H9 (cell line): Measurements from ENCODE around the gene ALDH5A1. TPM values are rescaled to one million over a fixed set of nuclear protein-coding genes. Genes with fewer than 3 reads are reported as not detected.

Experiments
- DNase-seq: peaks from one replicate; pipeline ENCODE4 v3.0.0-alpha.2; 2017
- H2AFZ ChIP-seq: one replicate; pipeline ENCODE4 v1.6.1; 2013; ENCODE audit warnings: mild to moderate bottlenecking, low read length, control low read depth, moderate library complexity
- H2AK5ac ChIP-seq: 2 replicates; pipeline ENCODE4 v1.6.1; 2013; ENCODE audit warnings: low read length, control low read depth, mixed read lengths; ENCODE audit not compliant: insufficient read length
- H2BK120ac ChIP-seq: one replicate; pipeline ENCODE4 v1.6.1; 2013; ENCODE audit warnings: low read depth, mild to moderate bottlenecking, low read length, control low read depth, inconsistent platforms; ENCODE audit not compliant: poor library complexity, severe bottlenecking
- H2BK12ac ChIP-seq: 2 replicates; pipeline ENCODE4 v1.6.1; 2013; ENCODE audit warnings: low read length, control low read depth, mixed read lengths, low read depth; ENCODE audit not compliant: insufficient read length
- H2BK15ac ChIP-seq: 2 replicates; pipeline ENCODE4 v1.6.1; 2013; ENCODE audit warnings: low read depth, low read length, control low read depth
- H2BK20ac ChIP-seq: one replicate; pipeline ENCODE4 v1.6.1; 2013; ENCODE audit warnings: low read depth, mild to moderate bottlenecking, low read length, control low read depth, inconsistent platforms; ENCODE audit not compliant: poor library complexity, severe bottlenecking
- H2BK5ac ChIP-seq: 2 replicates; pipeline ENCODE4 v1.6.1; 2013; ENCODE audit warnings: low read length, control low read depth, mixed read lengths; ENCODE audit not compliant: insufficient read length
- H3K14ac ChIP-seq: 2 replicates; pipeline ENCODE4 v1.6.1; 2013; ENCODE audit warnings: low read length, control low read depth; ENCODE audit not compliant: insufficient read depth
- H3K18ac ChIP-seq: 2 replicates; pipeline ENCODE4 v1.6.1; 2013; ENCODE audit warnings: low read depth, mild to moderate bottlenecking, mixed read lengths, low read length, control low read depth; ENCODE audit not compliant: insufficient read length
- H3K23ac ChIP-seq: 2 replicates; pipeline ENCODE4 v1.6.1; 2013; ENCODE audit warnings: low read length, control low read depth, mixed read lengths, low read depth; ENCODE audit not compliant: insufficient read length
- H3K23me2 ChIP-seq: 2 replicates; pipeline ENCODE4 v1.6.1; 2013; ENCODE audit warnings: low read depth, mild to moderate bottlenecking, mixed read lengths, low read length, control low read depth; ENCODE audit not compliant: insufficient read length, poor library complexity, severe bottlenecking
- H3K27ac ChIP-seq: 2 replicates; pipeline ENCODE4 v1.5.1; 2013; ENCODE audit warnings: low read length, control low read depth, mixed read lengths, low read depth; ENCODE audit not compliant: insufficient read length
- H3K27me3 ChIP-seq: 2 replicates; pipeline ENCODE4 v1.6.1; 2013; ENCODE audit warnings: low read length, control low read depth, inconsistent platforms; ENCODE audit not compliant: insufficient read depth
- H3K4ac ChIP-seq: 2 replicates; pipeline ENCODE4 v1.6.1; 2013; ENCODE audit warnings: low read depth, mild to moderate bottlenecking, control low read depth, inconsistent platforms, low read length, moderate library complexity
- H3K4me1 ChIP-seq: 2 replicates; pipeline ENCODE4 v1.6.1; 2013; ENCODE audit warnings: low read length, control low read depth, inconsistent platforms; ENCODE audit not compliant: insufficient read depth
- H3K4me2 ChIP-seq: 2 replicates; pipeline ENCODE4 v1.6.1; 2013; ENCODE audit warnings: low read length, control low read depth, mixed read lengths; ENCODE audit not compliant: insufficient read length, insufficient read depth
- H3K56ac ChIP-seq: 2 replicates; pipeline ENCODE4 v1.6.1; 2013; ENCODE audit warnings: low read depth, mild to moderate bottlenecking, mixed read lengths, low read length, control low read depth; ENCODE audit not compliant: insufficient read length
- H3K79me1 ChIP-seq: 2 replicates; pipeline ENCODE4 v1.6.1; 2013; ENCODE audit warnings: low read depth, mild to moderate bottlenecking, moderate library complexity, low read length, control low read depth, inconsistent platforms; ENCODE audit not compliant: insufficient read depth, poor library complexity, severe bottlenecking
- H3K79me2 ChIP-seq: 2 replicates; pipeline ENCODE4 v1.6.1; 2013; ENCODE audit warnings: low read length, control low read depth, inconsistent platforms; ENCODE audit not compliant: insufficient read depth
- H3K9ac ChIP-seq: 2 replicates; pipeline ENCODE4 v1.6.1; 2013; ENCODE audit warnings: low read length, control low read depth, mixed read lengths; ENCODE audit not compliant: insufficient read length; ENCODE audit errors: extremely low read depth
- H3K9me3 ChIP-seq: one replicate; pipeline ENCODE4 v1.6.1; 2013; ENCODE audit warnings: low read depth, low read length, inconsistent platforms; ENCODE audit not compliant: control insufficient read depth
- H3T11ph ChIP-seq: one replicate; pipeline ENCODE4 v1.6.1; 2013; ENCODE audit warnings: mild to moderate bottlenecking, low read length, control low read depth, inconsistent platforms
- H4K20me1 ChIP-seq: one replicate; pipeline ENCODE4 v1.6.1; 2013; ENCODE audit not compliant: control insufficient read depth, insufficient read length, insufficient read depth
- H4K5ac ChIP-seq: 2 replicates; pipeline ENCODE4 v1.6.1; 2013; ENCODE audit warnings: low read depth, mild to moderate bottlenecking, mixed read lengths, low read length, control low read depth; ENCODE audit not compliant: insufficient read length
- H4K8ac ChIP-seq: replicated peaks from 2 replicates; pipeline ENCODE4 v1.6.1; 2013; ENCODE audit warnings: low read length, control low read depth, mixed read lengths, low read depth; ENCODE audit not compliant: insufficient read length
- H4K91ac ChIP-seq: 2 replicates; pipeline ENCODE4 v1.6.1; 2013; ENCODE audit warnings: low read depth, mild to moderate bottlenecking, moderate library complexity, mixed read lengths, low read length, control low read depth; ENCODE audit not compliant: insufficient read length
- H3K27ac Mint-ChIP-seq, 3 experiments: 2 replicates in 2 of 3; 3 replicates in 1 of 3; pipeline ENCODE4 v1.8.0; 2020 to 2021; ENCODE audit warnings: mixed read lengths in 3 of 3, mild to moderate bottlenecking in 1 of 3, moderate library complexity in 1 of 3
- H3K27me3 Mint-ChIP-seq: 2 replicates; pipeline ENCODE4 v1.8.0; 2021; ENCODE audit warnings: low read depth, mild to moderate bottlenecking, moderate library complexity, mixed read lengths
- H3K36me3 Mint-ChIP-seq, 3 experiments: 2 replicates in 2 of 3; 3 replicates in 1 of 3; pipeline ENCODE4 v1.8.0; 2020 to 2021; ENCODE audit warnings: low read depth in 3 of 3, mixed read lengths in 3 of 3; ENCODE audit not compliant: insufficient read depth in 1 of 3
- H3K4me1 Mint-ChIP-seq, 2 experiments: 2 replicates each; pipeline ENCODE4 v1.8.0; 2020; ENCODE audit warnings: mixed read lengths in 2 of 2
- H3K4me3 Mint-ChIP-seq, 2 experiments: 2 replicates in 1 of 2; 3 replicates in 1 of 2; pipeline ENCODE4 v1.8.0; 2020 to 2021; ENCODE audit warnings: mild to moderate bottlenecking in 2 of 2, mixed read lengths in 2 of 2, moderate library complexity in 1 of 2
- H3K9me3 Mint-ChIP-seq, 2 experiments: 2 replicates in 1 of 2; 3 replicates in 1 of 2; pipeline ENCODE4 v1.8.0; 2020; ENCODE audit warnings: mild to moderate bottlenecking in 2 of 2, mixed read lengths in 2 of 2, moderate library complexity in 1 of 2
- WGBS: extraction: QIAGEN DNeasy Blood & Tissue Kit; methylation state at CpG from one replicate; pipeline ENCODE4 v1.1.7; 2013; ENCODE audit warnings: missing lambda C conversion rate, low lambda C conversion rate, mixed read lengths; ENCODE audit not compliant: insufficient read length; ENCODE audit errors: extremely low coverage; 5-methylcytosine and 5-hydroxymethylcytosine counted together
- long read RNA-seq: library from polyadenylated mRNA; unstranded; transcript quantifications from one replicate; pipeline ENCODE4 v2.0.0, GENCODE V29; 2020
- total RNA-seq: library from RNA; stranded (reverse); gene quantifications from 2 replicates; pipeline ENCODE4 v1.2.1, GENCODE V29; 2021
- TF ChIP-seq, protein P1 (sequence below): fragments of 200-600 bp; sonication (generic); conservative IDR thresholded peaks from 3 replicates; pipeline ENCODE4 v1.8.0; 2021; ENCODE audit warnings: antibody characterized with exemption, mild to moderate bottlenecking

ALDH5A1 gene
- 5.2 and 5.4 TPM in 2 replicates for total RNA-seq
- long read RNA-seq, full-length matches to known transcripts: 11 of 15 reads
- long read RNA-seq, partial matches to known transcripts: 3 of 15 reads
- long read RNA-seq, other reads (novel, unspliced or antisense): 1 of 15 reads

DNA sequence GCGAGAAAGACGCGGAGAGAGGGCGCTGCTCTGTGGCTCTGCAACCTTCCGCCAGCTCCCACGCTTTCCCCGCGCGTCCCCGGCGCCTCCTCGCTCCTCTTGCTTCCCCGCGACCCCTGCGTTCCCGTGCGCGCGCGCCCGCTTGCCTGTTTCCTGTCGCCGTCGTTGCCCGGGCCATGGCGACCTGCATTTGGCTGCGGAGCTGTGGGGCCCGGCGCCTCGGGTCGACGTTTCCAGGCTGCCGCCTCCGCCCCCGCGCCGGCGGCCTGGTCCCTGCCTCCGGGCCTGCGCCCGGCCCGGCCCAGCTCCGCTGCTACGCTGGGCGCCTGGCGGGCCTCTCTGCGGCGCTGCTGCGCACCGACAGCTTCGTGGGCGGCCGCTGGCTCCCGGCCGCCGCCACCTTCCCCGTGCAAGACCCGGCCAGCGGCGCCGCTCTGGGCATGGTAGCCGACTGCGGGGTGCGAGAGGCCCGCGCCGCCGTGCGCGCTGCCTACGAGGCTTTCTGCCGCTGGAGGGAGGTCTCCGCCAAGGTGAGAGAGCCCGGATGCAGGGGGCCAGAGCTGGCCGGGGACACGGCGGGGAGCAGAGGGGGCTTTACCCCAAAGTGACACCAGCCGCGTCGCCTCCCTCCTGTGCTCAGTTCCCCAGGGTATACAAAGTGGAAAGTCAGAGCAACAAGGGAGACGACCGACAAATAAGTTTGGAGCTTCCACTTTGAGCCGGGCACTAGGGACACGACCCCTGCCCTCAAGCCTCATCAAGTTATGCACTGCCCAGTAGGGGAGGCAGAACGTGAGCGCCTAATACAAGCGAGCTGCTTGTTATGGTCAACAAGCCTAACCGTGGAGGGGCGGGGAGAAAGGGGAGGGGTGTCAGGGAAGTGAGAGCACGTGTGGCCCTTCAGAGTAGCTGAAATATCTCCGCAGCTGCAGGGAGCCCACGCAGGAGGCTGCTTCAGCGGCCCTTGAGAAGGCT, at the start of gene ALDH5A1:
TSS of gene ALDH5A1 (plus strand) at position 149 of the 975 bp plus-strand sequence. CDS start at position 177, 28 bp downstream.
- Histone ChIP-seq H3T11ph (no peak within 1 kb of the TSS), H3K4me1 (no peaks in the 10 kb centered on the region), H3K14ac (peak within 1 kb of the TSS; percentile 76; the same call in 1 of the 2 replicates), H2BK20ac (no peak within 1 kb of the TSS), H3K79me1 (no peaks in the 10 kb centered on the region), H3K56ac (no peak within 1 kb of the TSS), H3K23ac (no peak within 1 kb of the TSS), H2BK120ac (no peak within 1 kb of the TSS), H4K5ac (no peak within 1 kb of the TSS), H4K91ac (no peak within 1 kb of the TSS), H3K23me2 (peaks cover 11% of the 10 kb centered on the region), H3K4me2 (peak within 1 kb of the TSS; percentile 93), H4K20me1 (no peaks in the 10 kb centered on the region), H4K8ac (no peak within 1 kb of the TSS), H3K9me3 (no peaks in the 10 kb centered on the region), H3K4ac (no peak within 1 kb of the TSS), H3K18ac (peak within 1 kb of the TSS; percentile 77), H3K79me2 (no peaks in the 10 kb centered on the region), H2AK5ac (no peak within 1 kb of the TSS), H3K27ac (no peak within 1 kb of the TSS), H2BK5ac (no peak within 1 kb of the TSS), H3K9ac (no peak within 1 kb of the TSS), H2AFZ (no peak within 1 kb of the TSS), H2BK12ac (no peak within 1 kb of the TSS), H3K27me3 (peaks cover 4% of the 10 kb centered on the region; the same call in 1 of the 2 replicates), H2BK15ac (no peak within 1 kb of the TSS)
- H3K27ac Mint-ChIP-seq: peak within 1 kb of the TSS in 2 of 3 experiments; percentile 23 to 52; a peak in 2 of 7 replicates
- no CpG with 5 or more reads among the region's 93 CpGs for WGBS
- peak; percentile 75 for DNase-seq
- peaks cover 0 to 9% of the 10 kb centered on the region in 2 experiments; a peak in 3 of 5 replicates for H3K9me3 Mint-ChIP-seq
- H3K27me3 Mint-ChIP-seq: peaks cover 34% of the 10 kb centered on the region
- peaks cover 3 to 15% (median 14%) of the 10 kb centered on the region in 3 experiments; a peak in 6 of 7 replicates for H3K36me3 Mint-ChIP-seq
- H3K4me1 Mint-ChIP-seq: peaks cover 23 to 26% of the 10 kb centered on the region in 2 experiments
- TF ChIP-seq, protein P1, sequence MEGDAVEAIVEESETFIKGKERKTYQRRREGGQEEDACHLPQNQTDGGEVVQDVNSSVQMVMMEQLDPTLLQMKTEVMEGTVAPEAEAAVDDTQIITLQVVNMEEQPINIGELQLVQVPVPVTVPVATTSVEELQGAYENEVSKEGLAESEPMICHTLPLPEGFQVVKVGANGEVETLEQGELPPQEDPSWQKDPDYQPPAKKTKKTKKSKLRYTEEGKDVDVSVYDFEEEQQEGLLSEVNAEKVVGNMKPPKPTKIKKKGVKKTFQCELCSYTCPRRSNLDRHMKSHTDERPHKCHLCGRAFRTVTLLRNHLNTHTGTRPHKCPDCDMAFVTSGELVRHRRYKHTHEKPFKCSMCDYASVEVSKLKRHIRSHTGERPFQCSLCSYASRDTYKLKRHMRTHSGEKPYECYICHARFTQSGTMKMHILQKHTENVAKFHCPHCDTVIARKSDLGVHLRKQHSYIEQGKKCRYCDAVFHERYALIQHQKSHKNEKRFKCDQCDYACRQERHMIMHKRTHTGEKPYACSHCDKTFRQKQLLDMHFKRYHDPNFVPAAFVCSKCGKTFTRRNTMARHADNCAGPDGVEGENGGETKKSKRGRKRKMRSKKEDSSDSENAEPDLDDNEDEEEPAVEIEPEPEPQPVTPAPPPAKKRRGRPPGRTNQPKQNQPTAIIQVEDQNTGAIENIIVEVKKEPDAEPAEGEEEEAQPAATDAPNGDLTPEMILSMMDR: peak; percentile 32; the same call in 2 of the 3 replicates
- H3K4me3 Mint-ChIP-seq: peak within 1 kb of the TSS; percentile 80 to 83
